Brain microvascular endothelial cell (primary cell): ENCODE data around the gene FAM236D.
"Not testable (repeated sequence)": the region's sequence is repeated elsewhere in the genome, so short reads cannot be mapped to it uniquely, and the experiment has no call there.

Source experiments
- DNase-seq: peaks from one replicate; pipeline ENCODE4 v3.0.0-alpha.2; 2020
- H3K27ac ChIP-seq: fragments of 250-450 bp; sonication (Bioruptor Pico); 2 replicates; pipeline ENCODE4 v1.5.1; 2020; ENCODE audit warnings: mild to moderate bottlenecking, moderate library complexity
- H3K27me3 ChIP-seq: fragments of 250-450 bp; sonication (Bioruptor Pico); replicated peaks from 2 replicates; pipeline ENCODE4 v1.5.1; 2020; ENCODE audit warnings: mild to moderate bottlenecking
- H3K36me3 ChIP-seq: fragments of 250-450 bp; sonication (Bioruptor Pico); replicated peaks from 2 replicates; pipeline ENCODE4 v1.5.1; 2020; ENCODE audit warnings: mild to moderate bottlenecking
- H3K4me3 ChIP-seq: 2 replicates; pipeline ENCODE4 v1.5.1; 2011; ENCODE audit warnings: low read depth, mild to moderate bottlenecking, control low read depth, low read length, moderate library complexity
- in situ Hi-C: cut with HindIII; loops from 2 replicates; pipeline ENCODE4 v1.10.0; 2017; ENCODE audit warnings: low sequenced_read_pairs, low pct_ligation_motif_present

FAM236D gene

DNA sequence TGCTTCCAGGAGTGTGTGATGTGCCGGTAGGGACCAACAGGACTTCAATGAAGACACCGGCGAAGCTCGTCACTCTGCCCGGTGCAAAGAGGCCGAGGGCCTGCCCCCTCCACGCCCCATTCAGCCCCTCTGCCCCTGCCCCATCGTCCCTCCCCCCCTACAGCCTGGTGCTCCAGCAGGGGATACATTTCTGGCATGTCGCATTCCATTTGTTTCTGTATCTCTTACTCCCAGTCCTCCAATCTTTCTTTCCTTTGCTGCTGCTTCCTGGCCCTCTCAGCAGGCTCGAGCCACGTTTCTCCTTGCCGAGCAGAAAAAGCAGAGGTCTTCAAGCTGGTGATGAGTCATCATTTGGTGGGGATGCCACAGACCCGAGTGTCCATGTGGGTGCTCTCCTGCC is at the start of gene FAM236D:
FAM236D (minus strand) TSS at position 101 of the 400 bp plus-strand sequence; CDS start at position 1, 100 bp downstream.
- in situ Hi-C loops, H3K27me3 ChIP-seq, H3K36me3 ChIP-seq, H3K27ac ChIP-seq, H3K4me3 ChIP-seq, DNase-seq: not testable (repeated sequence)

DNA sequence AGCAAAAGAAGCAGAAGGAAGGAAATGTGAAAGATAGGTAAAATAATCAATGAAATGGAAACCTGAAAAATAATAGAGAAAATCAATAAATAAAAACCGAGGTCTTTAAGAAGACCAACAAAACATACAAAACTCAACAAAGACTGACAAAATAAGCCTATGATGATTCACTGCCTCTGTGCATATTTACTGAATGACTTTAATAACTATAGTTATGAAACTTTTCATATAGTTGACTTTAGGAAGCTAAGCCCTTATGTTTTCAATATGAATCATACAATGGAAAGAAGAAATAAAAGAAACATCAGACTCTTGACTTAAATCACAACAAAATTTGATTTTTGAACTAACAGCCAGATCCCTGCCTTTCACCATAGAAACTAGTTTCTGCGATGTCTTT is 29.5 kb upstream of the FAM236D start:
- DNase-seq, H3K36me3 ChIP-seq, H3K27ac ChIP-seq, in situ Hi-C loops, H3K27me3 ChIP-seq, H3K4me3 ChIP-seq: not testable (repeated sequence)

DNA sequence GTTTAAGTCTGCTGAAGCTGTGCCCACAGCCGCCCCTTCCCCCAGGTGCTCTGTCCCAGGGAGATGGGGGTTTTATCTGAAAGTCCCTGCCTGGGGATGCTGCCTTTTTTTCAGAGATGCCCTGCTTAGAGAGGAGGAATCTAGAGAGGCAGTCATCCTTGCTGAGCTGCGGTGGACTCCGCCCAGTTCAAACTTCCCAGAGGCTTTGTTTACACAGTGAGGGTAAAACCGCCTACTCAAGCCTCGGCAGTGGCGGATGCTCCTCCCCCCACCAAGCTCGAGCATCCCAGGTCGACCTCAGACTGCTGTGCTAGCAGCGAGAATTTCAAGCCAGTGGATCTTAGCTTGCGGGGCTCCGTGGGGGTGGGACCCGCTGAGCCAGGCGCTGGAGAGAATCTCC is 22.7 kb upstream of the FAM236D start:
- H3K36me3 ChIP-seq, DNase-seq, H3K4me3 ChIP-seq, H3K27ac ChIP-seq, in situ Hi-C loops, H3K27me3 ChIP-seq: not testable (repeated sequence)

DNA sequence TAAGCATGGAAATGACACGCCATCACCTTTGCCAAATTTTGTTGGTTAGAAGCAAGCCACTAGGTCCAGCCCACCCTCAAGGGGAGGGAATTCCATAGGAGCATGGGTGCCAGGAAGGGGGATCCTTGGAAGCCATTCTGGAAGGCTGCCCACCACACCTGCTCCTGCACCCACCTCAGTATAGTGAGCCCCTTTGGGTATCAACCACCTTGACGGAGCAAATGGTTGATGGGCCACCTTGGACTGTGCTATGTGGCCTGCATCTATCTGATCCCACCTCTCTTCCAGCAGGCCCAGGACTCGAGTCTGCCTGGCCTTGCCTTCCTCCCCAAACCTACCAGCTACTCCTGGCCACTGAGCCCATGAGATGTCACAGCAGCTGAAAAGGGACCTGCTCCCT is 17.6 kb downstream of the FAM236D start:
- not testable (repeated sequence) for DNase-seq, H3K27ac ChIP-seq, H3K36me3 ChIP-seq

DNA sequence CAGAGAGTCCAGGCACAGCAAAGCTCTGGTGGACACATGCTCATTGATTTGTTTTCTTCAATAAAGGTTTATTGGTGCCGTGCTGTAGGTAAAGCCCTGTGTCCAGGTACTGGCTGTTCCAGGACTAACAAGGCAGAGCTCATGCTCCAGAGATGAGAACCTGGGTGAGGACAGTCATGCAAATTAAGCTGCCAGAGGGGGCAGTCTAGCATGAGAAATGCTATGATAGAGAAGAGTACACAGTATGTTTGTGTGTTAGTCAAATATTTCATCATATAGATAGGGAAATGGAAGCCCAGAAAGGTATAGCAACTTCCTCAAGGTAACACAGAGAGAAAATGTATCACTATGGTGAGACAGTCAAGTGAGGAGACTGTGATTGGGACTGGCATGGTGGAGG is 19.9 kb downstream of the FAM236D start:
- H3K4me3 ChIP-seq, H3K36me3 ChIP-seq, in situ Hi-C loops, DNase-seq, H3K27ac ChIP-seq, H3K27me3 ChIP-seq: not testable (repeated sequence)

More for the DNA sequence above, 17.6 kb downstream of the FAM236D start:
- H3K4me3 ChIP-seq, in situ Hi-C loops, H3K27me3 ChIP-seq: not testable (repeated sequence)

DNA sequence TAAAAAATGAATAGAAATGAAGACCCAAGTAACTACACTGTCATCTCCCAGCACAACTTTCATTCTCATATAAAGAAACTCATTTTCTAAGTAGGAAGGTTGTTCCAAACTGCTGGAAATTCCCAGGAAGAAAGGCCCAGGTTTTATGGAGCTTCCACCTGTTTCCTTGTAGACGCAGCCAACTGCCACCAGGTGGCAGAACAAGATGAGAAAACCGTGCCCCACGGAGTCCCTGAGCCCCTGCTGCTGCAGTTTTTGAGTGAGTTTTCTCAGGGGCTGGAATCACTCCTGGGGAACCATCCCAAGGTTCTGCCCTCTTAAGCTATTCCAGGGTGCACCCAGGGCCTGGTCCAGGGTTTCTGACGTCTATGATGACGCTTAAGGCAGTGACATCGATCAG is 24.0 kb downstream of the FAM236D start:
- H3K27ac ChIP-seq, DNase-seq, H3K36me3 ChIP-seq, H3K4me3 ChIP-seq, H3K27me3 ChIP-seq, in situ Hi-C loops: not testable (repeated sequence)

DNA sequence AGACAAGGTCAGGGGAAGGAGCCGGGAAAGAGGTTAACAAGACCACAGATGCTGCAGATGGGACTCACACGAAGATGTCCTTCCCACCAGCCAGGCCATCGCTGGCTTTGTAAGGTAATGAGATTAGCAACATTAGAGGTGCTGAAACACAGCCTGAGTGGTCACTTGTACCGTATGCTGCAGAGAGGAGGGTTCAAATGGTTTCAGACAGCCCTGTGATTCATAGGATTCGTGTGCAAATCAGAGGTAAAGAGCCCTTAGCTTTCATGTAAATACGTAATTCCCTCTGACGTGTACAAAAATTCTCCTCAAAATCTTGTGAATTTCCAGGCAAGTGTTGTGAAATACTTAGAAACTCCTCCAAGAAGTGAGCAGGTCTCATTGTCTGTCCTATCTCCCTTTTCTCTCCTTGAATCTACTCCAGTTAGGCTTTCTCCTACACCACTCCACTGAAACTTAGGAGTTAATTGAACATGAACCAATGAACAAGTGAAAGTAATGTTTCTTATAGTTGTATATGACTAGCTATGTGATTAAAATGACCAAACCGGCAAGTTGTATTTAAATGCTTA is 24.6 kb downstream of the FAM236D start:
- DNase-seq, H3K27ac ChIP-seq, H3K27me3 ChIP-seq, in situ Hi-C loops, H3K4me3 ChIP-seq, H3K36me3 ChIP-seq: not testable (repeated sequence)

DNA sequence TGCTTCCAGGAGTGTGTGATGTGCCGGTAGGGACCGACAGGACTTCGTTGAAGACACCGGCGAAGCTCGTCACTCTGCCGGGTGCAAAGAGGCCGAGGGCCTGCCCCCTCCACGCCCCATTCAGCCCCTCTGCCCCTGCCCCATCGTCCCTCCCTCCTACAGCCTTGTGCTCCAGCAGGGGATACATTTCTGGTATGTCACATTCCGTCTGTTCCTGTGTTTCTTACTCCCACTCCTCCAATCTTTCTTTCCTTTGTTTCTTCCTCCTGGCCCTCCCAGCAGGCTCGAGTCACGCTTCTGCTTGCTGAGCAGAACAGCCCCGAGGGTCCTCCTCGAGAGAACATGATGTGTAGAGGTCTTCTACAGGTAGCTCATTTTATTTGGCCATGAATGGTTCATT is 25.4 kb downstream of the FAM236D start, which contains the start of gene FAM236B:
FAM236B (minus strand) TSS at position 101 of the 400 bp plus-strand sequence; CDS start at position 1, 100 bp downstream.
- H3K36me3 ChIP-seq, H3K27ac ChIP-seq, DNase-seq, H3K27me3 ChIP-seq, H3K4me3 ChIP-seq, in situ Hi-C loops: not testable (repeated sequence)

DNA sequence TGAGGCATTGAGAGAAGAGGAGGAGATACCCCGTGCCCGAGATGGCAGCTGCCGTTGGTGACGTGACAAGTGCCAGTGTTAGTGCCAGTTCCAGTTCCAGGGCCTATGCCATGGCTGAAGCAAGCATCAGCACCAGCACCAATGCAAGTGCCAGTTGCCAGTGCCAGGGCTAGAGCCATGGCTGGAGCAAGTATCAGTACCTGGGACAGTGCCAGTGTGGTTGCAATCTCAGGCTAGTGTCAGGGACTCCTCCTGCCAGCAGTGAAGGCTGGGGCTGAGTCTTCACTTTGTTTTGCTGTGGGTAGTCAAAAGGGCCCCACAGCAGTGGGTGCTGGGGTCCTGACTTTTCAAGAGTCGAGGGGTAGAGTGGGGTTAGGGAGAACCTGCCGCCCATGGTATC is 29.9 kb downstream of the FAM236D start:
- H3K27me3 ChIP-seq, H3K27ac ChIP-seq, H3K4me3 ChIP-seq, in situ Hi-C loops, DNase-seq, H3K36me3 ChIP-seq: not testable (repeated sequence)

DNA sequence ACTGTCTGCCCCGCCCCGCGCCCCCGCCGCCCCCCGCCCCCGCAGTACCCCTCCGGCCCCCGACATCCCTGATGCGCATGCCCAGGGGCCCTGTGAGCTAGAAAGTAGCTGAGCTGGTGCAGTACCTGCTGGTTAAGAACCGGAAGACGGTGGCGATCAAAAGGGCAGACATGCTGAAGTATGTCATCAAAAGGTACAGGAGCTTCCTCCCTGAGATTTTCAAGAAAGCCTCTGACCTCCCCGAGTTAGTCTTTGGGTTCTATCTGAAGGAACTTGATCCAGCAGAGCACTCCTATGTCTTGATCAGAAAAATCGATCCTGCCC is 30.6 kb downstream of the FAM236D start:
- H3K36me3 ChIP-seq, H3K27me3 ChIP-seq, DNase-seq, H3K4me3 ChIP-seq, H3K27ac ChIP-seq, in situ Hi-C loops: not testable (repeated sequence)

DNA sequence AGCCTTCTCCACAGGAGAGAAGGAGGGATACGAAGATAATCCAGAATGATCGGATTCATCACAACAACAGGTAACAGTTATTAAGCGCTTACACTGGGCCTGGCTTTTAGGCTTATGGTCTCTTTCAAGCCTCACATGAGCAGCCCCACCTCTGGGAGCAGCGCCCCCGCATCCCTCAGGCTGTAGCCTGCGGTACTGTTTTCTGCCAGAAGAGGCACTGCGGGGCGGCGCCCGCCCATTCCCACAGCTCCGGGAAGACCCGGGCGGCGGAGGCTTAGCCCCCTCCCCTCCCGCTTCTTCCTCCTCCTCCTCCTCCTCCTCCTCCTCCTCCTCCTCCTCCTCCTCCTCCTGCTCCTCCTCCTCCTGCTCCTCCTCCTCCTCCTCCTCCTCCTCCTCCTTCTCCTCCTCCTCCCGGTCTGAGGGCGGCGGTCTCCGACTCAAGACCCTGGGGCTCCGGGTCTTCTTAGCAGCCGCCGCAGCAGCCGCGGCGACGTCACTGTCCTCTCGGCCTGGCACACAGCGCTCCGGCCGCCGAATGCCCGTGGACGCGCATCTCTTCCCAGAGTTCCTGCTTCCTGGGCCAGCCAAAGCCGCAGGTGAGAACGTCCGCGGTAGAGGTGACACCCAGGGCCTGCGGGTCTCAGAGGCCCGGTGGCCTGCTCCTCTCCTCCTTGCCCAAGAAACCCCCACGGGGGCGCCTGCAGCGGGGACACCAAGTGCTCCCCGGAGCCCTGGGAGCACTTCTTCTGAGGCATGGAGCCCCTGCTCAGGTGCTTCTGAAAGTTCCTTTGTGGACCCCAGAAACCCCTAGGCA is 31.1 kb downstream of the FAM236D start, which contains the start of gene DMRTC1B:
DMRTC1B (plus strand) TSS at position 238 of the 814 bp plus-strand sequence. CDS start 68,246 bp downstream, outside the sequence.
- in situ Hi-C loops, H3K27ac ChIP-seq, DNase-seq, H3K4me3 ChIP-seq, H3K27me3 ChIP-seq, H3K36me3 ChIP-seq: not testable (repeated sequence)

DNA sequence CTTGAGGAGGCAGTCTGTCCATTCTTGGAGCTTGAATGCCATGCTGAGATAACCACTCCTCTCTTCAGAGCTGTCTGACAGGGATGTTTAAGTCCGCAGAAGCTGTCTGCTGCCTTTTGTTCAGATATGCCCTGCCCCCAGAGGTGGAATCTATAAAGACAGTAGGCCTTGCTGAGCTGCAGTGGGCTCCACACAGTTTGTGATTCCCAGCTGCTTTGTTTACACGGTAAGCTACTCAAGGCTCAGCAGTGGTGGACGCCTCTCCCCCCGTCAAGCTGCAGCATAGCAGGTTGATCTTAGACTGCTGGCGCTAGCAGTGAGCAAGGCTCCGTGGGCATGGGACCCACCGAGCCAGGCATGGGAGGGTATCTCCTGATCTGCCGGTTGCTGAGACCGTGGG is 47.6 kb downstream of the FAM236D start:
- in situ Hi-C loops, H3K27ac ChIP-seq, H3K4me3 ChIP-seq, DNase-seq, H3K36me3 ChIP-seq, H3K27me3 ChIP-seq: not testable (repeated sequence)
